Measurements from ENCODE around the gene KCTD15.

The KCTD15 gene

DNA sequence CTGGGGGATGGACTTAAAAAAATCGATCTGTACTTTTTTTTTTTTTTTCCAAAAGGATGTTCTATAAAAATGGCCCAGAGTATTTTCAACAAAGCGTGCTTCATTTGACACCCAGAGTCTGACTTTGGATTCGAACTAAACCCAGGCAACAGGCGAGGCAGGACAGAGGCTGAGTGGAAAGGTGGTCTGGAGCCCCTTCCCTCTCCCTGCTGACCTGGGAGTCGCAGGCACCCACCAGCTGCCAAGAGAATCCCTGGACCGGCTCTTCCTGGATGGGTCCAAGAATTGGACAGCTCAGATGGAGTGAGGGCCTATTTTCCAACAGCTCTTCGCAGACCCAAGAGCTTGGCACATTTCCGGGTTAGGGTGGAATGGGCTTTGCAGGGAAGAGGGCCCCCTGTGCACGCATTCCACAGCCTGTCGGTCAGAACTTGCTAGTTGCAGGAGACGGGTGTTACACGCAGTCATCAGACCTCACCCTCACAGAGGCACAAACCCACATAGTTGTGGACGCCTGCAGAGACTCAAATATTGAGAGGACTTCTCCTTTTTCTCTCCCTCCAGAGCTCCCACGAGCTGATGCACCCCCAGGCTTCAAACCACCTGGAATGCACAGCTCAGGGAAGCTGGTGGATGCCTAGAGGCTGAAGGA lies 15.2 kb downstream of the KCTD15 start:
- no peaks in the 10 kb centered on the region for H3K79me2 ChIP-seq (ENCODE audit: insufficient read depth, low read length)
- no peaks in the 10 kb centered on the region for H4K20me1 ChIP-seq (ENCODE audit: insufficient read depth, low read length, poor library complexity, severe bottlenecking)
- H3K4me2 ChIP-seq (ENCODE audit: low read depth, low read length, poor library complexity, severe bottlenecking) = no peak overlapping the region
- TF ChIP-seq, protein P1, sequence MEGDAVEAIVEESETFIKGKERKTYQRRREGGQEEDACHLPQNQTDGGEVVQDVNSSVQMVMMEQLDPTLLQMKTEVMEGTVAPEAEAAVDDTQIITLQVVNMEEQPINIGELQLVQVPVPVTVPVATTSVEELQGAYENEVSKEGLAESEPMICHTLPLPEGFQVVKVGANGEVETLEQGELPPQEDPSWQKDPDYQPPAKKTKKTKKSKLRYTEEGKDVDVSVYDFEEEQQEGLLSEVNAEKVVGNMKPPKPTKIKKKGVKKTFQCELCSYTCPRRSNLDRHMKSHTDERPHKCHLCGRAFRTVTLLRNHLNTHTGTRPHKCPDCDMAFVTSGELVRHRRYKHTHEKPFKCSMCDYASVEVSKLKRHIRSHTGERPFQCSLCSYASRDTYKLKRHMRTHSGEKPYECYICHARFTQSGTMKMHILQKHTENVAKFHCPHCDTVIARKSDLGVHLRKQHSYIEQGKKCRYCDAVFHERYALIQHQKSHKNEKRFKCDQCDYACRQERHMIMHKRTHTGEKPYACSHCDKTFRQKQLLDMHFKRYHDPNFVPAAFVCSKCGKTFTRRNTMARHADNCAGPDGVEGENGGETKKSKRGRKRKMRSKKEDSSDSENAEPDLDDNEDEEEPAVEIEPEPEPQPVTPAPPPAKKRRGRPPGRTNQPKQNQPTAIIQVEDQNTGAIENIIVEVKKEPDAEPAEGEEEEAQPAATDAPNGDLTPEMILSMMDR (conservative IDR thresholded peaks at IDR 0.05; ENCODE audit: low read length) = no peak
- TF ChIP-seq EZH2phosphoT487 (IDR thresholded peaks at IDR 0.05; ENCODE audit: borderline replicate concordance) = no peak
- H3K9ac ChIP-seq (ENCODE audit: low read depth, low read length, poor library complexity, severe bottlenecking) = no peak overlapping the region
- H3K27me3 ChIP-seq (ENCODE audit: insufficient read depth, low read length, poor library complexity, severe bottlenecking) = no peaks in the 10 kb centered on the region
- no peaks in the 10 kb centered on the region for H3F3A ChIP-seq (ENCODE audit: low read depth)
- H3K36me3 ChIP-seq (ENCODE audit: insufficient read depth, low read length) = peaks cover 5% of the 10 kb centered on the region; the same call in 1 of the 2 replicates
- H3K4me3 ChIP-seq (ENCODE audit: low read length, poor library complexity, severe bottlenecking) = no peak overlapping the region
- H3K9me2 ChIP-seq (replicated peaks; ENCODE audit: low read depth, low read length) = no peaks in the 10 kb centered on the region
- no peaks in the 10 kb centered on the region for H3K4me1 ChIP-seq (ENCODE audit: insufficient read depth, low read length, poor library complexity, severe bottlenecking)
- no peak overlapping the region for H2AFZ ChIP-seq (ENCODE audit: low read length)
- no peaks in the 10 kb centered on the region for H3K9me3 ChIP-seq (ENCODE audit: insufficient read depth, low read depth, low read length)

DNA sequence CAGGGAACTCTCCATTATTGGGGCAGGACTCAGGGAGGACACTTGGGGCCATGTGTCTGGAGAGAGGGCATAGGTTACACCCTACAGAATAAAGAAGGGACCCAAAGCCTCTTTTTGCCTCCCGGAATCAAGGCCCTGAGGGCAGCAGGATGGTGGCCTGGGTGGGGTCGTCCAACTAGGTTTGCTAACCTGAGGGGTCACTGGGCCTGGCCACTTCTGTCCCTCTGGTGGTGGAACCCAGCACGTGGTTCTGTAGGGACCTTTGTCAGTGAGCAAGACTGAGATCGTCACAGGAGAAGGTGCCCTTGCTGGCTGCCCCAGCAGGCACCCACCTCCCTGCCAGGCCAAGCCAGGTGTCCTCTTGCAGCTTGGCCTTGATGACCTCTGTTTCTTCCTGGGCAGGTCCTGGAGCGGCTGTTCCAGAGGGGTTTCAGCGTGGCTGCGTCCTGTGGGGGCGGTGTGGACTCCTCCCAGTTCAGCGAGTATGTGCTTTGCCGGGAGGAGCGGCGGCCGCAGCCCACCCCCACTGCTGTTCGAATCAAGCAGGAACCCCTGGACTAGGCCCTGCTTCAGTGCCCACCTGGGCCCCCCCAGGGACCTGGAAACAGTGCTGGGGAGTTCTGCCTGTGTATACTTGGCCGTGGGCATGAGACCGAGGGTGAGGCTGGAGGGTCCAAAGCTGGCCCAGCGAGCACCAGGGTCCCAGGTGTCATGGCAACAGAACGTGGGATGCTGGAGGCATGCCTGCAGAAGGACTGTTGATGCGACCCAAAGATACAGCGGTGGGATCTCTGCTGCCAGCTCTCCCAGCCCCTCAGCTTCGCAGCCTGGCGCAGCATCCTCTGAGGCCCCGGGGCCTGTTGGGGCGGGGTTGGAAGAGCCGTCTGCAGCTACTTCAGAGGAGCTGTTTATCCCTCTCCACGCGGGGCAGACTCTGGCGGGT lies 16.0 kb downstream of the KCTD15 start:
- Histone ChIP-seq H3K9me3 (ENCODE audit: insufficient read depth, low read depth, low read length) (no peaks in the 10 kb centered on the region), H3K9me2 (replicated peaks; ENCODE audit: low read depth, low read length) (no peaks in the 10 kb centered on the region), H3K4me2 (ENCODE audit: low read depth, low read length, poor library complexity, severe bottlenecking) (no peak overlapping the region), H2AFZ (ENCODE audit: low read length) (no peak overlapping the region), H3K9ac (ENCODE audit: low read depth, low read length, poor library complexity, severe bottlenecking) (no peak overlapping the region), H3K4me1 (ENCODE audit: insufficient read depth, low read length, poor library complexity, severe bottlenecking) (no peaks in the 10 kb centered on the region), H3F3A (ENCODE audit: low read depth) (no peaks in the 10 kb centered on the region), H3K36me3 (ENCODE audit: insufficient read depth, low read length) (peaks cover 3% of the 10 kb centered on the region; the same call in 1 of the 2 replicates), H4K20me1 (ENCODE audit: insufficient read depth, low read length, poor library complexity, severe bottlenecking) (no peaks in the 10 kb centered on the region), H3K4me3 (ENCODE audit: low read length, poor library complexity, severe bottlenecking) (no peak overlapping the region), H3K79me2 (ENCODE audit: insufficient read depth, low read length) (no peaks in the 10 kb centered on the region), H3K27me3 (ENCODE audit: insufficient read depth, low read length, poor library complexity, severe bottlenecking) (no peaks in the 10 kb centered on the region)
- TF ChIP-seq EZH2phosphoT487 (IDR thresholded peaks at IDR 0.05; ENCODE audit: borderline replicate concordance) = no peak
- TF ChIP-seq, protein P1 (conservative IDR thresholded peaks at IDR 0.05; ENCODE audit: low read length) = no peak

DNA sequence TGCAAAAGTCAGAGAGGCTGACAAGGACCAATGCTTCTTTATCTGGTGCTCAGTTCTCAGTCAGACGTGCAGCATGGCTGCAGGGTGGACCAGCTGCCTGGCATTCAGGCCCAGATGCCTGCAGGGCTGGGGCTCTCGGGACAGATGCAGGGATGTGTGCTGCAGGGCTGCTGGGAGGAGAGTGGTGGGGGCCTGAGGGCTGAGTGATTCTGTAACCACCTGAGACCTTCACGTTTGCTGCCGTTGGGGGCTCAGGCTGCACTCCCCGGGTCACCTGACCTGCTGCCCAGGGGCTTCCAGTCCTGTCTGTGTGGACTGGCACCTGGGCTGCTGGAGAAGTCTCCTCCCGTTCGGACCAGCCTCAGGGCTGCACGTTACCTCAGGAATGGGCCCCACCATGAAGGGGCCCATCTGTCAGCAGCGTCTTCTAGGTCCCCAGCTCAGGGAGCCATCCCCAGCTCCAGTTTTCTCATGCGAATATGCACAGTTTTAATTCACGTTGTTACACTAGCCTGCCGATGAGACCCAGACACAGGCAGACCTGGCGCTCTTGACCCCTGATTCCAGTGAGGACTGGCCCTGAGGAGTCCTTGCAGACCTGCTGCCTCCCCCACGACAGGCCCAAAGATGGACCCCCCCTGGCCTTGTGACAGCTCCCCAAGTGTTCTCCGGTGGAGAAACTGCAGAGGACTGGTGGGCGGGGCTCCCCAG lies 16.9 kb downstream of the KCTD15 start:
- Histone ChIP-seq H2AFZ (ENCODE audit: low read length) (no peak overlapping the region), H3K27me3 (ENCODE audit: insufficient read depth, low read length, poor library complexity, severe bottlenecking) (no peaks in the 10 kb centered on the region), H3K36me3 (ENCODE audit: insufficient read depth, low read length) (peaks cover 3% of the 10 kb centered on the region; the same call in 1 of the 2 replicates), H4K20me1 (ENCODE audit: insufficient read depth, low read length, poor library complexity, severe bottlenecking) (no peaks in the 10 kb centered on the region), H3K9me2 (replicated peaks; ENCODE audit: low read depth, low read length) (no peaks in the 10 kb centered on the region), H3K9me3 (ENCODE audit: insufficient read depth, low read depth, low read length) (no peaks in the 10 kb centered on the region), H3K4me2 (ENCODE audit: low read depth, low read length, poor library complexity, severe bottlenecking) (no peak overlapping the region), H3K9ac (ENCODE audit: low read depth, low read length, poor library complexity, severe bottlenecking) (no peak overlapping the region), H3K4me1 (ENCODE audit: insufficient read depth, low read length, poor library complexity, severe bottlenecking) (peaks cover 4% of the 10 kb centered on the region), H3K79me2 (ENCODE audit: insufficient read depth, low read length) (no peaks in the 10 kb centered on the region), H3F3A (ENCODE audit: low read depth) (no peaks in the 10 kb centered on the region), H3K4me3 (ENCODE audit: low read length, poor library complexity, severe bottlenecking) (no peak overlapping the region)
- TF ChIP-seq, protein P1 (conservative IDR thresholded peaks at IDR 0.05; ENCODE audit: low read length) = no peak
- TF ChIP-seq EZH2phosphoT487 (IDR thresholded peaks at IDR 0.05; ENCODE audit: borderline replicate concordance) = no peak

Data from Loucy (cell line).